GM12873 (cell line): ENCODE results near the gene OSBPL3.

Source experiments
- TF ChIP-seq, protein P1 (sequence below): IDR thresholded peaks from 2 replicates; pipeline ENCODE4 v1.5.1; 2012; ENCODE audit warnings: low read depth, mild to moderate bottlenecking, moderate library complexity, low read length, control low read depth; ENCODE audit not compliant: insufficient read depth; ENCODE audit errors: missing control alignments

Gene OSBPL3, protein sequence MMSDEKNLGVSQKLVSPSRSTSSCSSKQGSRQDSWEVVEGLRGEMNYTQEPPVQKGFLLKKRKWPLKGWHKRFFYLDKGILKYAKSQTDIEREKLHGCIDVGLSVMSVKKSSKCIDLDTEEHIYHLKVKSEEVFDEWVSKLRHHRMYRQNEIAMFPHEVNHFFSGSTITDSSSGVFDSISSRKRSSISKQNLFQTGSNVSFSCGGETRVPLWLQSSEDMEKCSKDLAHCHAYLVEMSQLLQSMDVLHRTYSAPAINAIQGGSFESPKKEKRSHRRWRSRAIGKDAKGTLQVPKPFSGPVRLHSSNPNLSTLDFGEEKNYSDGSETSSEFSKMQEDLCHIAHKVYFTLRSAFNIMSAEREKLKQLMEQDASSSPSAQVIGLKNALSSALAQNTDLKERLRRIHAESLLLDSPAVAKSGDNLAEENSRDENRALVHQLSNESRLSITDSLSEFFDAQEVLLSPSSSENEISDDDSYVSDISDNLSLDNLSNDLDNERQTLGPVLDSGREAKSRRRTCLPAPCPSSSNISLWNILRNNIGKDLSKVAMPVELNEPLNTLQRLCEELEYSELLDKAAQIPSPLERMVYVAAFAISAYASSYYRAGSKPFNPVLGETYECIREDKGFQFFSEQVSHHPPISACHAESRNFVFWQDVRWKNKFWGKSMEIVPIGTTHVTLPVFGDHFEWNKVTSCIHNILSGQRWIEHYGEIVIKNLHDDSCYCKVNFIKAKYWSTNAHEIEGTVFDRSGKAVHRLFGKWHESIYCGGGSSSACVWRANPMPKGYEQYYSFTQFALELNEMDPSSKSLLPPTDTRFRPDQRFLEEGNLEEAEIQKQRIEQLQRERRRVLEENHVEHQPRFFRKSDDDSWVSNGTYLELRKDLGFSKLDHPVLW

DNA sequence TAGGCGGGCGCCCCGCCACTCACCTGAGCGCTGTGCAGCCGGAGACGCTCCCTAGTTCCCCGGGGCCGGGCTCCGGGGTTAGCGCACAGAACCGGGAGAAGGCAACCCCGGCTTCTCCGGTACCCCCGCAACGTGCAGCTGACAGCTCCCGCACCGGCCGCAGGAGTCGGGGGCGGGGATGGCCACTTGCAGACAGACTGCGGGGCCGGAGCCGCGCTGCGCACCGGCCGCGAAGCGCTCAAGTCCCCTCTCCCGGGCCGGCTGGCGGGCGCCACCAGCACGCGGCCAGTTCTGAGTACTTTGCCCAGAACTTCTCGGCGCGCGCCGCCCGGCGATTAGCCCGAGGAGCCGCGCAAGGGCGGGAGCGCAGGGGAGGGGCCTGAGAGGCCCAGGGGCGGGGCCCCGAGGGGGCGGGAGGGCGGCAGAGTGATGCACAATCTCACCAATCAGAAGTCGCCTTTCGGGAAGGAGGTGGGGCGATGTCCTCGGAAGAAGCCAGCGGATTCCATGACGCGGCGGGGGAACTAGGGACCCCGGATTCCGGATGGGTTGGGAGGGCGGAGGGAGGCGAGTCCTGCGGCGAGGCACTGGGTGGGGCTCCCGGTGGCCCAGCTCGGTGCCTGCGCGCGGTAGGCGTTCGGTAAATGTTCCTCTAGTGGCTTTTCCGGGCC is at the start of gene OSBPL3:
Gene OSBPL3, minus strand, starts transcription at position 316 of the 671 bp plus-strand sequence. CDS start 87,706 bp downstream, outside the sequence.
- TF ChIP-seq, protein P1, sequence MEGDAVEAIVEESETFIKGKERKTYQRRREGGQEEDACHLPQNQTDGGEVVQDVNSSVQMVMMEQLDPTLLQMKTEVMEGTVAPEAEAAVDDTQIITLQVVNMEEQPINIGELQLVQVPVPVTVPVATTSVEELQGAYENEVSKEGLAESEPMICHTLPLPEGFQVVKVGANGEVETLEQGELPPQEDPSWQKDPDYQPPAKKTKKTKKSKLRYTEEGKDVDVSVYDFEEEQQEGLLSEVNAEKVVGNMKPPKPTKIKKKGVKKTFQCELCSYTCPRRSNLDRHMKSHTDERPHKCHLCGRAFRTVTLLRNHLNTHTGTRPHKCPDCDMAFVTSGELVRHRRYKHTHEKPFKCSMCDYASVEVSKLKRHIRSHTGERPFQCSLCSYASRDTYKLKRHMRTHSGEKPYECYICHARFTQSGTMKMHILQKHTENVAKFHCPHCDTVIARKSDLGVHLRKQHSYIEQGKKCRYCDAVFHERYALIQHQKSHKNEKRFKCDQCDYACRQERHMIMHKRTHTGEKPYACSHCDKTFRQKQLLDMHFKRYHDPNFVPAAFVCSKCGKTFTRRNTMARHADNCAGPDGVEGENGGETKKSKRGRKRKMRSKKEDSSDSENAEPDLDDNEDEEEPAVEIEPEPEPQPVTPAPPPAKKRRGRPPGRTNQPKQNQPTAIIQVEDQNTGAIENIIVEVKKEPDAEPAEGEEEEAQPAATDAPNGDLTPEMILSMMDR = no peak

DNA sequence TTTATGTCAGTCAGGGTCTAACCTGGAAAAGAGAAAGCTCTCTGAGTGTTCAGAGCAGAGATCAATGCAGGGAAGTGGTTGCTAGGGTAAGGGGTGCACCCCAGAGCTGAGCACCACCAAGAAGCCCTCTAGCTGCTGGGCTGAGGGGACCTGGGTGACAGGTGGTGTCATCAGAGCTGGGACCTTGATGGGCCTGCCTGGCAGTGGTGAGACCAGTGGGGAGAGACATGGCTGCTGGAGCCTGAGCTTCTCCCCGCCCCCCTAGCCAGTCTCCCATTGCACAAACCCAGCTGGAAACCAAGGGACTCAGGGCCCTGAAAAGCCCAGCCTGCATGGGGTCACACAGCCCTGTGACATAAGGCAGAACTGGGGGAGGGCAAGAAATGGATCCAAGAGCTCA is 49.1 kb upstream of the OSBPL3 start:
- TF ChIP-seq, protein P1 = no peak

DNA sequence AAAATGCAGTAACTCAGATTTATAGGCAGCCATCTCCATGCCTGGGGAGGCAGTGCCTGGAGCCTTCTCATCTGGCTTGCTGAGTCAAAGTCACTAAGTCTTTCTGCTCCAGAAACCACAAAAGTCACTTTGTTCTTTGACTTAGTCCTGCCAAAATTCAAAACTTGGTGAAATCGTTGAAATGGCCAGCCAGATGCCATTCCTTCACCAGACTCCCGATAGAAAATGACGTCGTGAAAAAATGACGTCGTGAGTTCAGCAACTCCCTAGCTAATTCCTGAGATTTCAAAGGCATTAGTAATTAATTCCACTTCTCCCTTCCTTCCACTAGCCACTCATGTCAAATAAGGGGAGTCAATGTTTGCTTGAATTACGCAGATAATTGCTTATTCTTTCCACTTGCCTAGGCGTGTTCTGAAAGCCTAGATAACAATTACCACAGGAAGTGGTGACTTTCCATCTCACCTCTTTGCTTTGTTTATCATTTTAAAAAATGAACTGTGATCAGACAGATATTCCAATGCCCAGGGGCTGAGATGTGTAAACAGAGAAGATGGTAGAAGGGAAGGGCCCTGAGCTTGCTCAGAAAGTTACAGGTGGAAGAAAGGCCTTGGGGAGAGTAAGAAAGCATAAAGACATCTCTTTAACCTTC is 48.5 kb upstream of the OSBPL3 start:
- TF ChIP-seq, protein P1 = no peak

DNA sequence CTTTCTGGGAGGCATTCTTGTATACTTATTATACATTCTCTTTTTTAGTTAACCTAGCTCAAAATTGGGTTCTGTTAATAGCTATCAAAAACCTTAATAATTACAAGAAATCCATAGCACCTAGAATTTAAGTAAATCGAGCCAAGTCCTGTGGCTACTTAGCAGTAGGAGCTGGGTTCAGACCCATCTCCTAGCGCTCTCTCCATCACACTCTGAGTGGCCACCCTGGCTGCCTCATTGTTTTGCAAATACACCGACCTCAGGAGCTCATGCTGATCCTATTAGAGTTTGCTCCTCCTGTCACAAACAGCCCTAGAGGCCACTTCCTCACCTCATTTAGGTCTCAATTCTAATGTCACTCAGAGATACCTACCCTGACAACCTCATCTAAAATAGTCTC is 46.2 kb upstream of the OSBPL3 start:
- TF ChIP-seq, protein P1 = no peak

DNA sequence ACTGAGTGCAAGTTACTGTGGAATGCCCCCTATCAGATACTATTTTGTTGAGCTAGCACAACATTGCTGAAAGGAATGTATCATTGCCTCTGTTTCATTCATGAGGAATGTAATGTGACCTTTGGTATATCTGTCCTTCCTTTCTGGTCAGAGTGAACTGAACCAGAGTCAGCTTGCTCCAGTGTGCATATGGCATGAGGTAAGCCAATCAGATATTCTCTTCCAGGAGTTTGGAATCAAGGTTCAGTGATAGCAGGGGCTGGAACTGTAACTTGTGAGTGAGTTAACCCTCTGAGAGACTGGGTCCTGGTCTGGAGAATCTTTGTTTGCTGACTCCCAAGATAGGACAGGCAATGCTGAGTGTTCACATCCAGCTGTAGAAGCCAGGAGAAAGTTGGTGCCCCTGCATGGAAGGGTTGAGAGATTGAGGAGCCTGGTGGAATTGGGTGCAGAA is 45.3 kb upstream of the OSBPL3 start:
- TF ChIP-seq, protein P1 = no peak

DNA sequence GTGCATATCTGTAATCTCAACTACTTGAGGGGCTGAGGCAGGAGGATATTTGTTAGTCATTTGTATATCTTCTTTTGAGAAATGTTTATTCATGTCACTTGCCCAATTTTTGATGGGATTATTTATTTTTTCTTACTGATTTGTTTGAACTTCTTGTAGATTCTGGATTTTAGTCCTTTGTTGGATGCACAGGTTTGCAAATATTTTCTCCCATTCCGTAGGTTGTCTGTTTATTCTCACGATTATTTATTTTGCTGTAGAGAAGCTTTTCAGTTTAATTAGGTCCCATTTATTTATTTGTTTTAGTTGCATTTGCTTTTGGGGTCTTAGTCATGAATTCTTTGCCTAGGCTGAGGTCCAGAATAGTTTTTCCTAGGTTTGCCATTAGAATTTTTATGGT is 44.1 kb upstream of the OSBPL3 start:
- TF ChIP-seq, protein P1 = no peak
